ENCODE data around the gene DUX4.
"Not testable (repeated sequence)": the region's sequence is repeated elsewhere in the genome, so short reads cannot be mapped to it uniquely, and the experiment has no call there.

DUX4 gene

DNA sequence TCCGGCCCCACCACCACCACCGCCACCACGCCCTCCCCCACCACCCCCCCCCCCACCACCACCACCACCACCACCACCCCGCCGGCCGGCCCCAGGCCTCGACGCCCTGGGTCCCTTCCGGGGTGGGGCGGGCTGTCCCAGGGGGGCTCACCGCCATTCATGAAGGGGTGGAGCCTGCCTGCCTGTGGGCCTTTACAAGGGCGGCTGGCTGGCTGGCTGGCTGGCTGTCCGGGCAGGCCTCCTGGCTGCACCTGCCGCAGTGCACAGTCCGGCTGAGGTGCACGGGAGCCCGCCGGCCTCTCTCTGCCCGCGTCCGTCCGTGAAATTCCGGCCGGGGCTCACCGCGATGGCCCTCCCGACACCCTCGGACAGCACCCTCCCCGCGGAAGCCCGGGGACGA, at the start of gene DUX4:
TSS of gene DUX4 (plus strand) at position 347 of the 400 bp plus-strand sequence. CDS start at position 347, 0 bp downstream.
- H3K36me3 ChIP-seq (ENCODE audit: control insufficient read depth, insufficient read depth, low read length); H3K4me1 ChIP-seq (ENCODE audit: control insufficient read depth, insufficient read depth, low read length); H3K27me3 ChIP-seq (ENCODE audit: control insufficient read depth, insufficient read depth, low read length); H3K9me3 ChIP-seq (ENCODE audit: control insufficient read depth, low read length); H3K9ac ChIP-seq (ENCODE audit: low read length); H3K4me3 ChIP-seq (ENCODE audit: low read length): not testable (repeated sequence)

DNA sequence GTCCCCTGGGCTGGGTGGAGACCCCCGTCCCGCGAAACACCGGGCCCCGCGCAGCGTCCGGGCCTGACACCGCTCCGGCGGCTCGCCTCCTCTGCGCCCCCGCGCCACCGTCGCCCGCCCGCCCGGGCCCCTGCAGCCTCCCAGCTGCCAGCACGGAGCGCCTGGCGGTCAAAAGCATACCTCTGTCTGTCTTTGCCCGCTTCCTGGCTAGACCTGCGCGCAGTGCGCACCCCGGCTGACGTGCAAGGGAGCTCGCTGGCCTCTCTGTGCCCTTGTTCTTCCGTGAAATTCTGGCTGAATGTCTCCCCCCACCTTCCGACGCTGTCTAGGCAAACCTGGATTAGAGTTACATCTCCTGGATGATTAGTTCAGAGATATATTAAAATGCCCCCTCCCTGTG, 1.9 kb downstream of the DUX4 start:
- not testable (repeated sequence) for H3K27me3 ChIP-seq (ENCODE audit: control insufficient read depth, insufficient read depth, low read length); H3K9me3 ChIP-seq (ENCODE audit: control insufficient read depth, low read length); H3K9ac ChIP-seq (ENCODE audit: low read length); H3K4me1 ChIP-seq (ENCODE audit: control insufficient read depth, insufficient read depth, low read length); H3K36me3 ChIP-seq (ENCODE audit: control insufficient read depth, insufficient read depth, low read length); H3K4me3 ChIP-seq (ENCODE audit: low read length)

DNA sequence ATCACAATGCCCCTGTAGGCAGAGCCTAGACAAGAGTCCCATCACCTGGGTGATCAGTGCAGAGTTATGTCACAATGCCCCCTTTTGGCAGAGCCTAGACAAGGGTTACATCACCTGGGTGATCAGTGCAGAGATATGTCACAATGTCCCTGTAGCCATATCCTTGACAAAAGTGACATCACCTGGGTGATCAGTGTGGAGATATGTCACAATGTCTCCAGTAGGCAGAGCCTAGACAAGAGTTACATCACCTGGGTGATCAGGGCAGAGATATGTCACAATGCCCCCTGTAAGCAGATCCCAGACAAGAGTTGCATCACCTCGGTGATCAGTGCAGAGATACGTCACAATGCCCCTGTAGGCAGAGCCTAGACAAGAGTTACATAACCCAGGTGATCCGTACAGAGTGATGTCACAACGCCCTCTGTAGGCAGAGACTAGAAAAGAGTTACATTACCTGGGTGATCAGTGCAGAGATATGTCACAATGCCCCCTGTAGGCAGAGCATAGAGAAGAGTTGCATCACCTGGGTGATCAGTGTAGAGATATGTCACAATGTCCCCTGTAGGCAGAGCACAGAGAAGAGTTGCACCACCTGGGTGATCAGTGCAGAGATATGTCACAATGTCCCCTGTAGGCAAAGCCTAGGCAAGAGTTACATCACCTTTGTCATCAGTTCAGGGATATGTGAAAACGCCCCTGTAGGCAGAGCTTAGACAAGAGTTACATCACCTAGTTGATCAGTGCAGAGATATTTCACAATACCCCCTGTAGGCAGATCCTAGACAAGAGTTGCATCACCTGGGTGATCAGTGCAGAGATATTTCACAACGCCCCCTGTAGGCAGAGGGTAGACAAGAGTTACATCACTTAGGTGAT, 4.4 kb downstream of the DUX4 start:
- not testable (repeated sequence) for H3K9ac ChIP-seq (ENCODE audit: low read length); H3K36me3 ChIP-seq (ENCODE audit: control insufficient read depth, insufficient read depth, low read length); H3K4me3 ChIP-seq (ENCODE audit: low read length); H3K27me3 ChIP-seq (ENCODE audit: control insufficient read depth, insufficient read depth, low read length); H3K4me1 ChIP-seq (ENCODE audit: control insufficient read depth, insufficient read depth, low read length); H3K9me3 ChIP-seq (ENCODE audit: control insufficient read depth, low read length)

- not testable (repeated sequence) for H3K36me3 ChIP-seq (ENCODE audit: control insufficient read depth, insufficient read depth, low read length); H3K9me3 ChIP-seq (ENCODE audit: control insufficient read depth, low read length); H3K9ac ChIP-seq (ENCODE audit: low read length); H3K4me1 ChIP-seq (ENCODE audit: control insufficient read depth, insufficient read depth, low read length); H3K4me3 ChIP-seq (ENCODE audit: low read length); H3K27me3 ChIP-seq (ENCODE audit: control insufficient read depth, insufficient read depth, low read length)
Observed at GRCh38 chr4:190178606-190178990, 5.0 kb downstream of the DUX4 start.

DNA sequence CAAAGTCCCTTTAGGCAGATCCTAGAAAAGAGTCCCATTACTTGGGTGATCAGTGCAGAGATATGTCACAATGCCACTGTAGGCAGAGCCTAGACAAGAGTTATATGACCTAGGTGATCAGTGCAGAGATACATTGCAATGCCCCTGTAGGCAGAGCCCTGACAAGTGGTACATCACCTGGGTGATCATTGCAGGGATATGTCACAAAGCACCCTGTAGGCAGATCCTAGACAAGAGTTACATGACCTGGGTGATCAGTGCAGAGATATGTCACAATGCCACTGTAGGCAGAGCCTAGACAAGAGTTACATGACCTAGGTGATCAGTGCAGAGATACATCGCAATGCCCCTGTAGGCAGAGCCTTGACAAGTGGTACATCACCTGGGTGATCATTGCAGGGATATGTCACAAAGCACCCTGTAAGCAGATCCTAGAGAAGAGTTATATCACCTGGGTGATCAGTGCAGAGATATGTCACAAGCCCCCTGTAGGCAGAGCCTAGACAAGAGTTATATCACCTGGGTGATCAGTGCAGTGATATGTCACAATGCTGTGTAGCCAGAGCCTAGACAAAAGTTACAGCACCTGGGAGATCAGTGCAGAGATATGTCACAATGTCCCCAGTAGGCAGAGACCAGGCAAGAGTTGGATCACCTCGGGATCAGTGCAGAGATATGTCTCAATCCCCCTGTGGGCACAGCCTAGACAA, 5.6 kb downstream of the DUX4 start:
- H3K36me3 ChIP-seq (ENCODE audit: control insufficient read depth, insufficient read depth, low read length); H3K4me3 ChIP-seq (ENCODE audit: low read length); H3K4me1 ChIP-seq (ENCODE audit: control insufficient read depth, insufficient read depth, low read length); H3K9ac ChIP-seq (ENCODE audit: low read length); H3K27me3 ChIP-seq (ENCODE audit: control insufficient read depth, insufficient read depth, low read length); H3K9me3 ChIP-seq (ENCODE audit: control insufficient read depth, low read length): not testable (repeated sequence)

DNA sequence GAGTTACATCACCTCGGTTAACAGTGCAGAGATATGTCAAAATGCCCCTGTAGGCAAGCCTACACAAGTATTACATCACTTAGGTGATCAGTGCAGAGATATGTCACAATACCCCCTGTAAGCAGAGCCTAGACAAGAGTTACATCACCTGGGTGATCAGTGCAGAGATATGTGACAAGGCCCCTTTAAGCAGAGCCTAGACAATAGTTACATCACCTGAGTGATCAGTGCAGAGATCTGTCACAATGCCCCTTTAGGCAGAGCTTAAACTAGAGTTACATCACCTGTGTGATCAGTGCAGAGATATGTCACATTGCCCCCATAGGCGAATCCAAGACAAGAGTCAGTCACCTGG, 6.1 kb downstream of the DUX4 start:
- not testable (repeated sequence) for H3K9ac ChIP-seq (ENCODE audit: low read length); H3K9me3 ChIP-seq (ENCODE audit: control insufficient read depth, low read length); H3K4me1 ChIP-seq (ENCODE audit: control insufficient read depth, insufficient read depth, low read length); H3K27me3 ChIP-seq (ENCODE audit: control insufficient read depth, insufficient read depth, low read length); H3K4me3 ChIP-seq (ENCODE audit: low read length); H3K36me3 ChIP-seq (ENCODE audit: control insufficient read depth, insufficient read depth, low read length)

GRCh38 chr4:190180947-190181346, 7.4 kb downstream of the DUX4 start:
- not testable (repeated sequence) for H3K9me3 ChIP-seq (ENCODE audit: control insufficient read depth, low read length)

DNA sequence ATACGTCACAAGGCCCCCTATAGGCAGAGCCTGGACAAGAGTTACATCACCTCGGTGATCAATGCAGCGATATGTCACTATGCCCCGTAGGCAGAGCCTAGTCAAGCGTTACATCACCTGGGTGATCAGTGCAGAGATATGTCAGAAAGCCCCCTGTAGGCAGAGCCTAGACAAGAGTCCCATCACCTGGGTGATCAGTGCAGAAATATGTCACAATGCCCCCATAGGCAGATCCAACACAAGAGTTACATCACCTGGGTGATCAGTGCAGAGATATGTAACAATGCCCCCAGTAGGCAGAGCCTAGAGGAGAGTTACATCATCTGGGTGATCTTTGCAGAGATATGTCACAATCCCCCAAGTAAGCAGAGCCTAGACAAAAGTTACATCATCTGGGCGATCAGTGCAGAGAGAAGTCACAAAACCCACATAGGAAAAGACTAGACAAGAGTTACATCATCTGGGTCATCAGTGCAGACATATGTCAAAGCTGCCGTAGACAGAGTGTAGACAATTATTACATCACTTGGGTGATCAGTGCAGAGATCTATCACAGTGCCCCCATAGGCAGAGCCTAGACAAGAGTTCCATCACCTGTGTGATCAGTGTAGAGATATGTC, 8.0 kb downstream of the DUX4 start:
- H3K4me1 ChIP-seq (ENCODE audit: control insufficient read depth, insufficient read depth, low read length); H3K27me3 ChIP-seq (ENCODE audit: control insufficient read depth, insufficient read depth, low read length); H3K4me3 ChIP-seq (ENCODE audit: low read length); H3K36me3 ChIP-seq (ENCODE audit: control insufficient read depth, insufficient read depth, low read length); H3K9me3 ChIP-seq (ENCODE audit: control insufficient read depth, low read length); H3K9ac ChIP-seq (ENCODE audit: low read length): not testable (repeated sequence)

More at GRCh38 chr4:190180947-190181346, 7.4 kb downstream of the DUX4 start:
- not testable (repeated sequence) for H3K9ac ChIP-seq (ENCODE audit: low read length); H3K4me1 ChIP-seq (ENCODE audit: control insufficient read depth, insufficient read depth, low read length); H3K27me3 ChIP-seq (ENCODE audit: control insufficient read depth, insufficient read depth, low read length); H3K4me3 ChIP-seq (ENCODE audit: low read length); H3K36me3 ChIP-seq (ENCODE audit: control insufficient read depth, insufficient read depth, low read length)

- H3K4me3 ChIP-seq (ENCODE audit: low read length); H3K9ac ChIP-seq (ENCODE audit: low read length); H3K4me1 ChIP-seq (ENCODE audit: control insufficient read depth, insufficient read depth, low read length); H3K27me3 ChIP-seq (ENCODE audit: control insufficient read depth, insufficient read depth, low read length); H3K36me3 ChIP-seq (ENCODE audit: control insufficient read depth, insufficient read depth, low read length); H3K9me3 ChIP-seq (ENCODE audit: control insufficient read depth, low read length): not testable (repeated sequence)
Observed at GRCh38 chr4:190203510-190203909, 29.9 kb downstream of the DUX4 start.

Measured in mucosa of stomach (tissue), 1 donor.